SU-DHL-6 (cell line): Measurements from ENCODE around the gene SPATA6.

Source experiments
- H2AFZ ChIP-seq: fragments of 200-600 bp; sonication (generic); 2 replicates; pipeline ENCODE4 v1.6.1; 2014; ENCODE audit warnings: low read depth, mild to moderate bottlenecking, moderate library complexity, mixed read lengths, antibody characterized with exemption, low read length; ENCODE audit not compliant: severe bottlenecking
- H3F3A ChIP-seq: fragments of 200-600 bp; shearing (Covaris generic); 2 replicates; pipeline ENCODE4 v1.6.0; 2016; ENCODE audit warnings: antibody characterized with exemption, mild to moderate bottlenecking; ENCODE audit not compliant: insufficient read depth
- H3K27ac ChIP-seq: fragments of 200-600 bp; sonication (generic); 2 replicates; pipeline ENCODE4 v1.5.1; 2016; ENCODE audit warnings: low read depth, mild to moderate bottlenecking, low read length, moderate library complexity, mixed read lengths
- H3K27me3 ChIP-seq: fragments of 200-600 bp; sonication (generic), shearing (Covaris generic); 2 replicates; pipeline ENCODE4 v1.6.0; 2014; ENCODE audit warnings: mild to moderate bottlenecking, low read length
- H3K36me3 ChIP-seq: fragments of 200-600 bp; sonication (generic); 2 replicates; pipeline ENCODE4 v1.6.1; 2014; ENCODE audit warnings: mild to moderate bottlenecking, low read length, mixed read lengths
- H3K4me2 ChIP-seq: fragments of 300-600, 200-600 bp; shearing (Covaris generic), sonication (generic); 2 replicates; pipeline ENCODE4 v1.6.0; 2014; ENCODE audit warnings: low read length, low read depth, mild to moderate bottlenecking; ENCODE audit not compliant: poor library complexity, severe bottlenecking
- H3K4me3 ChIP-seq: fragments of 200-600 bp; sonication (generic); 2 replicates; pipeline ENCODE4 v1.5.1; 2014; ENCODE audit warnings: antibody characterized with exemption, low read length, mild to moderate bottlenecking, mixed read lengths; ENCODE audit not compliant: insufficient read depth, poor library complexity, severe bottlenecking
- H3K79me2 ChIP-seq: fragments of 200-600 bp; sonication (generic); 2 replicates; pipeline ENCODE4 v1.6.1; 2014; ENCODE audit warnings: mild to moderate bottlenecking, low read length, moderate library complexity; ENCODE audit not compliant: insufficient read depth
- H3K9ac ChIP-seq: fragments of 200-600 bp; sonication (generic); 2 replicates; pipeline ENCODE4 v1.7.0; 2014; ENCODE audit warnings: mild to moderate bottlenecking, low read length
- H3K9me2 ChIP-seq: fragments of 200-600 bp; sonication (generic); replicated peaks from 2 replicates; pipeline ENCODE4 v1.6.1; 2014; ENCODE audit warnings: low read length; ENCODE audit not compliant: insufficient read depth
- H3K9me3 ChIP-seq: fragments of 200-600 bp; sonication (generic); 2 replicates; pipeline ENCODE4 v1.6.1; 2014; ENCODE audit warnings: low read length, mixed read lengths; ENCODE audit not compliant: insufficient read depth
- H4K20me1 ChIP-seq: fragments of 200-600 bp; sonication (generic); 2 replicates; pipeline ENCODE4 v1.6.1; 2014; ENCODE audit warnings: low read depth, mild to moderate bottlenecking, antibody characterized with exemption, low read length, moderate library complexity, mixed read lengths
- EZH2phosphoT487 ChIP-seq: fragments of 200-600 bp; sonication (generic), shearing (Covaris generic); conservative IDR thresholded peaks from 2 replicates; pipeline ENCODE4 v1.6.1; 2018; ENCODE audit warnings: mild to moderate bottlenecking, antibody characterized with exemption, low read length, moderate library complexity, mixed read lengths
- TF ChIP-seq, protein P1 (sequence below): fragments of 200-600 bp; sonication (generic); IDR thresholded peaks from one replicate; pipeline ENCODE4 v1.5.1; 2017; ENCODE audit warnings: antibody characterized with exemption, mild to moderate bottlenecking, low read length, moderate library complexity; ENCODE audit not compliant: insufficient read depth, poor library complexity, severe bottlenecking

SPATA6 gene

DNA sequence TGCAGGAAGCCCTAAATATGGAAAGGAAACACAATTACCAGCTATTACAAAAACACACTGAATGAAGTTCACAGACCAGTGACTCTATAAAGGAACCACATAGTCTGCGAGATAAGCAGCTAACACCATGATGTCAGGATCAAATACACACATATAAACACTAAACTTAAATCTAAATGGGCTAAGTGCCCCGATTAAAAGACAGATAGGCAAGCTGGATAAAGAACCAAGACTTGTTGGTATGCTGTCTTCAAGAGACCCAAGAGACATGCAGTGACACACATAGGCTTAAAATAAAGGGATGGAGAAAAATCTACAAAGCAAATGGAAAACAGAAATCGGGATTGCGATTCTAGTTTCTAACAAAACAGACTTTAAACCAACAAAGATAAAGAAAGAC lies 127.6 kb downstream of the SPATA6 start:
- H4K20me1 ChIP-seq, result no peaks in the 10 kb centered on the region
- H3K9me2 ChIP-seq, result no peaks in the 10 kb centered on the region
- TF ChIP-seq EZH2phosphoT487, result no peak
- TF ChIP-seq, protein P1, sequence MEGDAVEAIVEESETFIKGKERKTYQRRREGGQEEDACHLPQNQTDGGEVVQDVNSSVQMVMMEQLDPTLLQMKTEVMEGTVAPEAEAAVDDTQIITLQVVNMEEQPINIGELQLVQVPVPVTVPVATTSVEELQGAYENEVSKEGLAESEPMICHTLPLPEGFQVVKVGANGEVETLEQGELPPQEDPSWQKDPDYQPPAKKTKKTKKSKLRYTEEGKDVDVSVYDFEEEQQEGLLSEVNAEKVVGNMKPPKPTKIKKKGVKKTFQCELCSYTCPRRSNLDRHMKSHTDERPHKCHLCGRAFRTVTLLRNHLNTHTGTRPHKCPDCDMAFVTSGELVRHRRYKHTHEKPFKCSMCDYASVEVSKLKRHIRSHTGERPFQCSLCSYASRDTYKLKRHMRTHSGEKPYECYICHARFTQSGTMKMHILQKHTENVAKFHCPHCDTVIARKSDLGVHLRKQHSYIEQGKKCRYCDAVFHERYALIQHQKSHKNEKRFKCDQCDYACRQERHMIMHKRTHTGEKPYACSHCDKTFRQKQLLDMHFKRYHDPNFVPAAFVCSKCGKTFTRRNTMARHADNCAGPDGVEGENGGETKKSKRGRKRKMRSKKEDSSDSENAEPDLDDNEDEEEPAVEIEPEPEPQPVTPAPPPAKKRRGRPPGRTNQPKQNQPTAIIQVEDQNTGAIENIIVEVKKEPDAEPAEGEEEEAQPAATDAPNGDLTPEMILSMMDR, result no peak
- H3K4me3 ChIP-seq, result no peak overlapping the region
- H3K27me3 ChIP-seq, result no peaks in the 10 kb centered on the region
- no peaks in the 10 kb centered on the region for H3F3A ChIP-seq
- no peaks in the 10 kb centered on the region for H3K9me3 ChIP-seq
- H3K79me2 ChIP-seq, result no peaks in the 10 kb centered on the region
- H2AFZ ChIP-seq, result no peak overlapping the region
- no peak overlapping the region for H3K27ac ChIP-seq
- H3K9ac ChIP-seq, result no peak overlapping the region
- H3K36me3 ChIP-seq, result no peaks in the 10 kb centered on the region
- no peak overlapping the region for H3K4me2 ChIP-seq

DNA sequence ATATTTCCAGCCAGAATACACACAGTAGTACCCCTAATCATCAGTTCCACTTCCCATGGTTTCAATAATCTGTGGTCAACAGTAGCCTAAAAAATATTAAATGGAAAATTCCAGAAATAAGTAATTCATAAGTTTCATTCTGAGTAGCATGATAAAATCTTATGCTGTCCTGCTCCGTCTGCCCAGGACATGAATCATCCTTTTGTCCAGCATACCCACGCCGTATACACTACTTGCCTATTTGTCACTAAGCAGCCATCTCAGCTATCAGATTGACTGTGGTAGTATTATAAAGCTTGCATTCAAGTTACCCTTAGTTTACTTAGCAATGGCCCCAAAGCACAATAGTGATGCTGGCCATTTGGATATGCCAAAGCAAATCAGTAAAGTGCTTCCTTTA lies 130.8 kb downstream of the SPATA6 start:
- Histone ChIP-seq H3K27me3 (no peaks in the 10 kb centered on the region), H3K9me3 (no peaks in the 10 kb centered on the region), H3K27ac (no peak overlapping the region), H2AFZ (no peak overlapping the region), H3K9ac (no peak overlapping the region), H3K79me2 (no peaks in the 10 kb centered on the region), H3K36me3 (no peaks in the 10 kb centered on the region), H3F3A (no peaks in the 10 kb centered on the region), H3K9me2 (no peaks in the 10 kb centered on the region), H3K4me2 (no peak overlapping the region), H4K20me1 (no peaks in the 10 kb centered on the region), H3K4me3 (no peak overlapping the region)
- TF ChIP-seq EZH2phosphoT487, result no peak
- TF ChIP-seq, protein P1, result no peak

DNA sequence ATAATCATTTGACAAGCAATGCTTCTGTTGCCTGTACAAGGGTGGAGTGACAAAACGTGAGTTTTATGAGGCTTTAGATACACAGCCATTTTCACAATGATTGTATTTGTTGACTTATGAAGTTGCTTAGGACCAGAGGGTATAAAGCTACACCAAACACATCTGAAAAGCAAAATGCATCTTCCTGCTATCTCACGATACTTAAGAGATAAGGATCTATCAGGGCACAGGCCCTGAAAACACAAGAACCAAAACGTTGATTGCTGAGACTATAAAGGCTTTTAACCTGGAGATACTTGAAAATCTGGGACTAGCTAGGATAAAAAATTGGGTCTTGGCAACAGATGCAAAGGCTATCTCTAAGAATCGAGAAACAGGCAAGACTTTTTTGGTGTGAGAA lies 133.7 kb downstream of the SPATA6 start:
- Histone ChIP-seq H3K4me2 (no peak overlapping the region), H3K36me3 (no peaks in the 10 kb centered on the region), H4K20me1 (no peaks in the 10 kb centered on the region), H3K27ac (no peak overlapping the region), H2AFZ (no peak overlapping the region), H3F3A (no peaks in the 10 kb centered on the region), H3K27me3 (no peaks in the 10 kb centered on the region), H3K9me3 (no peaks in the 10 kb centered on the region), H3K9ac (no peak overlapping the region), H3K9me2 (no peaks in the 10 kb centered on the region), H3K79me2 (no peaks in the 10 kb centered on the region), H3K4me3 (no peak overlapping the region)
- TF ChIP-seq, protein P1, result no peak
- TF ChIP-seq EZH2phosphoT487, result no peak
